Calu3 (cell line): Measurements from ENCODE around the gene PLAAT3. TPM values are rescaled to one million over a fixed set of nuclear protein-coding genes. Genes with fewer than 3 reads are reported as not detected.

Source experiments
- BruUV-seq: library from RNA; stranded (reverse); fragments of 400-500 nt; replicated peaks from 2 replicates; lab custom pipeline; 2021; lab: Mats Ljungman, UMichigan
- CTCF ChIA-PET: fragments of 300-600 bp; sonication (Branson Sonifier 250); formaldehyde crosslinking; loops from one replicate; lab custom pipeline; 2022; ENCODE audit warnings: antibody characterized with exemption; lab: Charles Lee
- DNase-seq: peaks from one replicate; pipeline ENCODE4 v3.0.0; 2022
- H3K27ac Mint-ChIP-seq: one replicate; pipeline ENCODE4 v1.8.0; 2022; ENCODE audit warnings: mixed read lengths; ENCODE audit not compliant: unreplicated experiment
- H3K27me3 Mint-ChIP-seq: one replicate; pipeline ENCODE4 v1.8.0; 2022; ENCODE audit warnings: mixed read lengths; ENCODE audit not compliant: unreplicated experiment
- H3K36me3 Mint-ChIP-seq: one replicate; pipeline ENCODE4 v1.8.0; 2022; ENCODE audit warnings: mild to moderate bottlenecking, moderate library complexity, mixed read lengths; ENCODE audit not compliant: insufficient read depth, unreplicated experiment
- H3K4me1 Mint-ChIP-seq: one replicate; pipeline ENCODE4 v1.8.0; 2022; ENCODE audit warnings: mild to moderate bottlenecking, low read depth, mixed read lengths; ENCODE audit not compliant: unreplicated experiment
- H3K4me3 Mint-ChIP-seq: one replicate; pipeline ENCODE4 v1.8.0; 2022; ENCODE audit warnings: mild to moderate bottlenecking, low read depth, moderate library complexity, mixed read lengths; ENCODE audit not compliant: unreplicated experiment
- H3K9me3 Mint-ChIP-seq: one replicate; pipeline ENCODE4 v1.8.0; 2022; ENCODE audit warnings: low read depth, mixed read lengths; ENCODE audit not compliant: unreplicated experiment
- CTCF ChIP-seq: fragments of 200-600 bp; IDR thresholded peaks from one replicate; pipeline ENCODE4 v1.8.0; 2022; ENCODE audit warnings: antibody characterized with exemption; ENCODE audit not compliant: unreplicated experiment
- intact Hi-C: fragments of 100-400 bp; cut with micrococcal nuclease; formaldehyde crosslinking; loops from one replicate; pipeline ENCODE4 v1.10.0; 2022; ENCODE audit not compliant: unreplicated experiment
- total RNA-seq: library from RNA; stranded (reverse); gene quantifications from 2 replicates; pipeline ENCODE4 v1.2.3, GENCODE V29; 2022

PLAAT3 gene
- total RNA-seq, 1 experiment from 2014 or later, result 297 TPM

GRCh38 chr11:63612181-63612580 lies 2.1 kb downstream of the PLAAT3 start:
- DNase-seq, result no peak
- H3K4me1 Mint-ChIP-seq, result peaks cover 42% of the 10 kb centered on the region
- H3K27ac Mint-ChIP-seq, result peak overlapping the region; percentile 92
- no peaks in the 10 kb centered on the region for H3K9me3 Mint-ChIP-seq
- peaks cover 74% of the 10 kb centered on the region for H3K36me3 Mint-ChIP-seq
- TF ChIP-seq CTCF, result no peak
- no peaks in the 10 kb centered on the region for H3K27me3 Mint-ChIP-seq
- no TSS peak for BruUV-seq
- CTCF ChIA-PET, result no interaction called here
- intact Hi-C loops, result loop anchor here (2.0 to 5.0 kb wide), 2 partner anchors 19 to 45 kb away; no protein-coding TSS in a partner anchor
- H3K4me3 Mint-ChIP-seq, result peak overlapping the region; percentile 92

- no peak for TF ChIP-seq CTCF
- CTCF ChIA-PET, result no interaction called here
- Mint-ChIP-seq H3K27me3 (no peaks in the 10 kb centered on the region), H3K4me1 (peaks cover 50% of the 10 kb centered on the region), H3K27ac (peak overlapping the region; percentile 92), H3K36me3 (peaks cover 82% of the 10 kb centered on the region), H3K4me3 (peak overlapping the region; percentile 92), H3K9me3 (no peaks in the 10 kb centered on the region)
- DNase-seq, result no peak
- intact Hi-C loops, result loop anchor here (2.0 to 5.0 kb wide), 2 partner anchors 44 to 81 kb away; no protein-coding TSS in a partner anchor
- no TSS peak for BruUV-seq
Observed at GRCh38 chr11:63611395-63611747, 2.9 kb downstream of the PLAAT3 start.

- no peaks in the 10 kb centered on the region for H3K9me3 Mint-ChIP-seq
- H3K27me3 Mint-ChIP-seq, result no peaks in the 10 kb centered on the region
- CTCF ChIA-PET, result no interaction called here
- TSS peak; percentile 70 for BruUV-seq
- peak overlapping the region; percentile 92 for H3K4me3 Mint-ChIP-seq
- TF ChIP-seq CTCF, result no peak
- H3K36me3 Mint-ChIP-seq, result peaks cover 88% of the 10 kb centered on the region
- intact Hi-C loops, result loop anchor here (2.0 to 5.0 kb wide), 2 partner anchors 43 to 80 kb away; no protein-coding TSS in a partner anchor
- H3K4me1 Mint-ChIP-seq, result peaks cover 56% of the 10 kb centered on the region
- peak overlapping the region; percentile 92 for H3K27ac Mint-ChIP-seq
- DNase-seq, result peak; percentile 59
Observed at GRCh38 chr11:63610604-63611394, 3.4 kb downstream of the PLAAT3 start.

- no TSS peak for BruUV-seq
- peak; percentile 36 for DNase-seq
- H3K4me1 Mint-ChIP-seq, result peaks cover 56% of the 10 kb centered on the region
- H3K4me3 Mint-ChIP-seq, result peak overlapping the region; percentile 92
- peaks cover 95% of the 10 kb centered on the region for H3K36me3 Mint-ChIP-seq
- TF ChIP-seq CTCF, result no peak
- no peaks in the 10 kb centered on the region for H3K9me3 Mint-ChIP-seq
- intact Hi-C loops, result loop anchor here (2.0 to 5.0 kb wide), 2 partner anchors 43 to 79 kb away; no protein-coding TSS in a partner anchor
- peak overlapping the region; percentile 92 for H3K27ac Mint-ChIP-seq
- CTCF ChIA-PET, result interaction anchor here (1.3 kb wide), 1 partner anchor 13 kb away, joined by 3 read pairs; no protein-coding TSS in a partner anchor
- no peaks in the 10 kb centered on the region for H3K27me3 Mint-ChIP-seq
Observed at GRCh38 chr11:63609971-63610580, 4.2 kb downstream of the PLAAT3 start.
